ENCODE measurements around the gene TENT4A.

DNA sequence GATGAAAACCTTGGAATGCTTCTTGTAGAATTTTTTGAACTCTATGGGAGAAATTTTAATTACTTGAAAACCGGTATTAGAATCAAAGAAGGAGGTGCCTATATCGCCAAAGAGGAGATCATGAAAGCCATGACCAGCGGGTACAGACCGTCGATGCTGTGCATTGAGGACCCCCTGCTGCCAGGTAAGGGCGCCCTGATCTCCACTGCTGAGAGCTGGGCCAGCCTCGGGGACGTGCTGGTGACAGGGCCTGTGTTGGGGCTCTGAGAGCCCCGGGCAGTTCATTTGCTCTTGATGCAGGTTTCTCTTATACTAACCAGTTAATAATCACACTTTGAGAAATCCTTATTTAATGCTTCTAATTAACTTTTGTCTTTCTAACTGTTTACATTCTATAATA is 33.0 kb downstream of the TENT4A start:
- TF ChIP-seq, protein P1, sequence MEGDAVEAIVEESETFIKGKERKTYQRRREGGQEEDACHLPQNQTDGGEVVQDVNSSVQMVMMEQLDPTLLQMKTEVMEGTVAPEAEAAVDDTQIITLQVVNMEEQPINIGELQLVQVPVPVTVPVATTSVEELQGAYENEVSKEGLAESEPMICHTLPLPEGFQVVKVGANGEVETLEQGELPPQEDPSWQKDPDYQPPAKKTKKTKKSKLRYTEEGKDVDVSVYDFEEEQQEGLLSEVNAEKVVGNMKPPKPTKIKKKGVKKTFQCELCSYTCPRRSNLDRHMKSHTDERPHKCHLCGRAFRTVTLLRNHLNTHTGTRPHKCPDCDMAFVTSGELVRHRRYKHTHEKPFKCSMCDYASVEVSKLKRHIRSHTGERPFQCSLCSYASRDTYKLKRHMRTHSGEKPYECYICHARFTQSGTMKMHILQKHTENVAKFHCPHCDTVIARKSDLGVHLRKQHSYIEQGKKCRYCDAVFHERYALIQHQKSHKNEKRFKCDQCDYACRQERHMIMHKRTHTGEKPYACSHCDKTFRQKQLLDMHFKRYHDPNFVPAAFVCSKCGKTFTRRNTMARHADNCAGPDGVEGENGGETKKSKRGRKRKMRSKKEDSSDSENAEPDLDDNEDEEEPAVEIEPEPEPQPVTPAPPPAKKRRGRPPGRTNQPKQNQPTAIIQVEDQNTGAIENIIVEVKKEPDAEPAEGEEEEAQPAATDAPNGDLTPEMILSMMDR (IDR thresholded peaks at IDR 0.05), result no peak
- no peak for TF ChIP-seq POLR2A (IDR thresholded peaks at IDR 0.05)
